ENCODE data around the gene FABP7.

FABP7 gene

GRCh38 chr6:122779667-122780066, at the start of gene FABP7:
TSS of gene FABP7 (plus strand) at chr6:122779716. CDS start at chr6:122779795, 79 bp downstream.
- no peak within 1 kb of the TSS for H3K27ac ChIP-seq
- TF ChIP-seq POLR2AphosphoS5 (IDR thresholded peaks at IDR 0.05; ENCODE audit: borderline replicate concordance, low read depth, low read length) (no peak), EZH2 (IDR thresholded peaks at IDR 0.05) (no peak), FOXP2 (optimal IDR thresholded peaks at IDR 0.05; ENCODE audit: control extremely low read depth, extremely low read length, insufficient read depth) (no peak)
- H3K9ac ChIP-seq (ENCODE audit: insufficient read length): no peak within 1 kb of the TSS

GRCh38 chr6:122730334-122730733, 49.2 kb upstream of the FABP7 start:
- Histone ChIP-seq H3K4me3 (no peak overlapping the region), H3K27ac (no peak overlapping the region), H3K36me3 (ENCODE audit: insufficient read depth, low read length) (no peaks in the 10 kb centered on the region), H3K9me3 (ENCODE audit: low read depth, low read length) (no peaks in the 10 kb centered on the region), H3K9ac (ENCODE audit: insufficient read length) (peak overlapping the region; percentile 17)
- TF ChIP-seq EZH2 (IDR thresholded peaks at IDR 0.05) (no peak), FOXP2 (optimal IDR thresholded peaks at IDR 0.05; ENCODE audit: control extremely low read depth, extremely low read length, insufficient read depth) (no peak), POLR2AphosphoS5 (IDR thresholded peaks at IDR 0.05; ENCODE audit: borderline replicate concordance, low read depth, low read length) (no peak)
- DNase-seq (ENCODE audit: low read depth, low spot score): no peak

More at GRCh38 chr6:122779667-122780066, at the start of gene FABP7:
- no peaks in the 10 kb centered on the region for H3K9me3 ChIP-seq (ENCODE audit: low read depth, low read length)
- no peak for DNase-seq (ENCODE audit: low read depth, low spot score)
- no peak within 1 kb of the TSS for H3K4me3 ChIP-seq
- no peaks in the 10 kb centered on the region for H3K36me3 ChIP-seq (ENCODE audit: insufficient read depth, low read length)

- H3K4me3 ChIP-seq: no peak overlapping the region
- H3K9ac ChIP-seq (ENCODE audit: insufficient read length): peak overlapping the region; percentile 17
- TF ChIP-seq FOXP2 (optimal IDR thresholded peaks at IDR 0.05; ENCODE audit: control extremely low read depth, extremely low read length, insufficient read depth) (no peak), EZH2 (IDR thresholded peaks at IDR 0.05) (no peak), POLR2AphosphoS5 (IDR thresholded peaks at IDR 0.05; ENCODE audit: borderline replicate concordance, low read depth, low read length) (no peak)
- H3K27ac ChIP-seq: 0 out of 2 replicates have a peak overlapping the region, but pooled peaks have one; percentile 1
- H3K9me3 ChIP-seq (ENCODE audit: low read depth, low read length): no peaks in the 10 kb centered on the region
- no peaks in the 10 kb centered on the region for H3K36me3 ChIP-seq (ENCODE audit: insufficient read depth, low read length)
- DNase-seq (ENCODE audit: low read depth, low spot score): peak; percentile 62
Observed at GRCh38 chr6:122730775-122731386, 48.6 kb upstream of the FABP7 start.

- H3K9me3 ChIP-seq (ENCODE audit: low read depth, low read length): no peaks in the 10 kb centered on the region
- no peak for TF ChIP-seq FOXP2 (optimal IDR thresholded peaks at IDR 0.05; ENCODE audit: control extremely low read depth, extremely low read length, insufficient read depth)
- TF ChIP-seq POLR2AphosphoS5 (IDR thresholded peaks at IDR 0.05; ENCODE audit: borderline replicate concordance, low read depth, low read length): no peak
- TF ChIP-seq EZH2 (IDR thresholded peaks at IDR 0.05): no peak
- H3K36me3 ChIP-seq (ENCODE audit: insufficient read depth, low read length): no peaks in the 10 kb centered on the region
- DNase-seq (ENCODE audit: low read depth, low spot score): no peak
- peak overlapping the region; percentile 9; the same call in 1 of the 2 replicates for H3K27ac ChIP-seq
- H3K9ac ChIP-seq (ENCODE audit: insufficient read length): no peak overlapping the region
- no peak overlapping the region for H3K4me3 ChIP-seq
Observed at GRCh38 chr6:122733259-122733658, 46.3 kb upstream of the FABP7 start.

- H3K9me3 ChIP-seq (ENCODE audit: low read depth, low read length): no peaks in the 10 kb centered on the region
- H3K9ac ChIP-seq (ENCODE audit: insufficient read length): no peak overlapping the region
- H3K4me3 ChIP-seq: no peak overlapping the region
- TF ChIP-seq POLR2AphosphoS5 (IDR thresholded peaks at IDR 0.05; ENCODE audit: borderline replicate concordance, low read depth, low read length) (no peak), EZH2 (IDR thresholded peaks at IDR 0.05) (no peak), FOXP2 (optimal IDR thresholded peaks at IDR 0.05; ENCODE audit: control extremely low read depth, extremely low read length, insufficient read depth) (no peak)
- H3K27ac ChIP-seq: peak overlapping the region; percentile 57
- no peaks in the 10 kb centered on the region for H3K36me3 ChIP-seq (ENCODE audit: insufficient read depth, low read length)
- no peak for DNase-seq (ENCODE audit: low read depth, low spot score)
Observed at GRCh38 chr6:122734529-122735395, 44.8 kb upstream of the FABP7 start.

- Histone ChIP-seq H3K9me3 (ENCODE audit: low read depth, low read length) (no peaks in the 10 kb centered on the region), H3K27ac (peak overlapping the region; percentile 57), H3K9ac (ENCODE audit: insufficient read length) (no peak overlapping the region), H3K4me3 (no peak overlapping the region), H3K36me3 (ENCODE audit: insufficient read depth, low read length) (no peaks in the 10 kb centered on the region)
- no peak for DNase-seq (ENCODE audit: low read depth, low spot score)
- TF ChIP-seq EZH2 (IDR thresholded peaks at IDR 0.05): no peak
- no peak for TF ChIP-seq POLR2AphosphoS5 (IDR thresholded peaks at IDR 0.05; ENCODE audit: borderline replicate concordance, low read depth, low read length)
Observed at GRCh38 chr6:122735582-122735981, 43.9 kb upstream of the FABP7 start.

- Histone ChIP-seq H3K27ac (no peak overlapping the region), H3K9ac (ENCODE audit: insufficient read length) (no peak overlapping the region), H3K4me3 (no peak overlapping the region), H3K36me3 (ENCODE audit: insufficient read depth, low read length) (no peaks in the 10 kb centered on the region), H3K9me3 (ENCODE audit: low read depth, low read length) (no peaks in the 10 kb centered on the region)
- no peak for DNase-seq (ENCODE audit: low read depth, low spot score)
- TF ChIP-seq FOXP2 (optimal IDR thresholded peaks at IDR 0.05; ENCODE audit: control extremely low read depth, extremely low read length, insufficient read depth) (no peak), POLR2AphosphoS5 (IDR thresholded peaks at IDR 0.05; ENCODE audit: borderline replicate concordance, low read depth, low read length) (no peak), EZH2 (IDR thresholded peaks at IDR 0.05) (no peak)
Observed at GRCh38 chr6:122736163-122736562, 43.4 kb upstream of the FABP7 start.

GRCh38 chr6:122736616-122737015, 42.9 kb upstream of the FABP7 start:
- DNase-seq (ENCODE audit: low read depth, low spot score): no peak
- no peak overlapping the region for H3K9ac ChIP-seq (ENCODE audit: insufficient read length)
- no peak overlapping the region for H3K27ac ChIP-seq
- H3K9me3 ChIP-seq (ENCODE audit: low read depth, low read length): no peaks in the 10 kb centered on the region
- H3K36me3 ChIP-seq (ENCODE audit: insufficient read depth, low read length): no peaks in the 10 kb centered on the region
- TF ChIP-seq POLR2AphosphoS5 (IDR thresholded peaks at IDR 0.05; ENCODE audit: borderline replicate concordance, low read depth, low read length): no peak
- no peak for TF ChIP-seq FOXP2 (optimal IDR thresholded peaks at IDR 0.05; ENCODE audit: control extremely low read depth, extremely low read length, insufficient read depth)
- no peak for TF ChIP-seq EZH2 (IDR thresholded peaks at IDR 0.05)
- no peak overlapping the region for H3K4me3 ChIP-seq
